Fibroblast of pulmonary artery (primary cell): ENCODE data around the gene ANKFY1.
A peak's percentile ranks its signal among the peaks of the same experiment; 100 is the strongest.

Source experiments
- DNase-seq: peaks from one replicate; pipeline ENCODE4 v3.0.0-alpha.2; 2010; ENCODE audit warnings: low read depth
- H3K4me3 ChIP-seq: replicated peaks from 2 replicates; pipeline ENCODE4 v1.5.1; 2011; ENCODE audit warnings: low read depth, mild to moderate bottlenecking, control low read depth, low read length, moderate library complexity
- CTCF ChIP-seq: IDR thresholded peaks from 2 replicates; pipeline ENCODE4 v1.5.1; 2011; ENCODE audit warnings: mild to moderate bottlenecking, control low read depth, low read length, inconsistent platforms; ENCODE audit errors: missing control alignments

ANKFY1 gene

DNA sequence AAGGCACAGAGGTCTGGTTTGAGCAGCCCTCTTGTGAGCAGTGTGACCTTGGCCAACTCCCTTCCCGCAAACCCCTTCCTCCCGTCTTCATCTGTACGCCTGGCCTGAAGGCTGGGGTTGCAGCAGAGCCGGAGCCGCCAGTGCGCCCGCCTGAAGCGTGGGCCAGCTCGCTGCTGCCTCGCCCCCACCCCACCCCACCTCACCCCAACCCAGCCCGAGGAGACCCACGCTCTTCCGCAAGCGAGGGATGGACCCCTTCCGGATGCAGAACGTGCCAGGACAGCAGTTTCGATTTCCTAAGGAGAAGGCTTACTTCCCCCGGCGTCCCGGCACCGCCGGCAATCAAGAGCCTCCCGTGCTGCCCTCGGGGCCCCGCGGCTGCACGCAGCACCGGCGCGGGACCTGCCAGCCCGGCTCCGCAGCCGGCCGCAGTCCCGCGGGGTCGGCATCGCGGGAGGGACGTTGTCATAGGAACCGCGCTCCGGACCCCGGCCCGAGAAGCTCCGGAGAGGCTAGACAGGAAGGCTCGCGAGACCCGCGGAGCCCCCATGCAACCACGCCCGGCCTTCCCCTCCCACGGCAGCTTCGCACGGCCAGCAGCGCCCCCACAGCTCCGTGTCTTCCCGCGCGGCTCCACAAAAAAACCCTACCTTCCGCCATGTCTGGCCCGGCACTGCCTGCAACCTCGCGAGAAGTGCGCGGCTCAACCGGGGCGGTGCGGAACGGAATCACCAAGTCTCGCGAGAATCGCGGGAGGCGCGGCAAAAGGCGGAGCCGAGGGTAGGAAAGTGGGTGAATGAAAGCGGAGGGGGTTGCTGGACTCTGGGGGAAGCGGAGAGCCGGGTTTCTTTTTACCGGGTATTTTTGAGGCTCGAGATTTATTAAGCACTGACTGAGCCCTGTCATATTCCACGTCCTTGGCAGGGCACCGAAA is at the start of gene ANKFY1:
TSS of gene ANKFY1 (minus strand) at position 698 of the 934 bp plus-strand sequence. CDS start at position 660, 38 bp downstream.
- DNase-seq: peak; percentile 95
- no peak for TF ChIP-seq CTCF

GRCh38 chr17:4310354-4311060 is 46.7 kb upstream of the ANKFY1 start:
- TF ChIP-seq CTCF: no peak
- peak; percentile 81 for DNase-seq
- peak overlapping the region; percentile 15 for H3K4me3 ChIP-seq

More for the DNA sequence above, at the start of gene ANKFY1:
- H3K4me3 ChIP-seq: peak within 1 kb of the TSS; percentile 88

DNA sequence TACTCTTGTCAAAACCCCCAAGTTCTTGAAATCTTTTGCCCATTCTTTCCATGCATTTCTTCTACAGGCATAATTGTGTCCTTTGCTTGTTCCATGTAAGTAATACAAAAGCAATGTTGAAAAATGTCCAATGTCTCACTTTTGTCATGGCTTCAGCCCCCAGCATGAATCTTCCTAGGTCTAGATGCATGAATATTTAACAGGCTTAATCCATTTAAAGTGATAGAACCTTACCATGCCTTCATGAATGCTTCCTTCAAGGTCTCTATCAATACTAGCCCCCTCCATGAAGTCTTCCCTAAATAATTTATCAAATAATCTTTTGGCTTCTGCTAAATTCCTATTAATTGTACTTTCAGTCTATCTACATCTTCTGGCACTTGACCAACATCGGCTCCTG is 46.1 kb upstream of the ANKFY1 start:
- H3K4me3 ChIP-seq: peak overlapping the region; percentile 15
- no peak for TF ChIP-seq CTCF
- no peak for DNase-seq

DNA sequence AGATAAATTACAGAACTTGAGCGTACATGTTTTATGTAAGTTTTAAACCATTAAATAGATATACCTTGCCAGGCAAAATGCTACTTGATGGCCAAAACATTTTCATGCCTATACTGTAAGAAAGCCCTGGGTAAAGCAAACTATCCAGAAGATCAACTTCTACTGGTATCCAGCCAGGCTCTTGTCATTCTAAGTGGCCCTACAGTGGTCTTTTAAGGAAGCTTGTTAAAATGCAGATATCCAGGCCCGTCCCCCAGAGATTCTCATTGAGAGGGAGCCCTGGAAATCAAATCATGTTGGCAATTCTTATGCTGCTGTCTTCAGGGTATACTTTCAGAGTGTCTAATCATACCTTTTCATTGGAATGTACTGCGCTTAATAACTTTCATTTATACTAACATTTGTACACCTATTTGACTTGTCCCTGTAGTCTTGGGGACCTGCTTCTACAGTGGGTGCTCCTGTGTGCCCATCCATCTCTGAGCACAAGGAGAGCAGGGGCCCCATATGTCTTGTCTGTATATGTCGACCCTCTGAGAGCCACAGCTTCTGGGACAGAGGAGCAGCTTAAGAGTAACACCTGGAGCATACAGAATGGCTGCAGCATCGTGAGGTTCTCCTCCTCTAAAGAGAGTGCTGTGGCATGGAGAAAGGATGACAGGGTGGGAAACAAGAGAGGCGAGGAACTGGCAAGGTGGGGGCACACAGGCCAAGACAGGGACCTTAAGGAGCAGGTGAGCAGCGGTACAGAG is 43.6 kb upstream of the ANKFY1 start:
- H3K4me3 ChIP-seq: no peak overlapping the region
- no peak for TF ChIP-seq CTCF
- DNase-seq: no peak

DNA sequence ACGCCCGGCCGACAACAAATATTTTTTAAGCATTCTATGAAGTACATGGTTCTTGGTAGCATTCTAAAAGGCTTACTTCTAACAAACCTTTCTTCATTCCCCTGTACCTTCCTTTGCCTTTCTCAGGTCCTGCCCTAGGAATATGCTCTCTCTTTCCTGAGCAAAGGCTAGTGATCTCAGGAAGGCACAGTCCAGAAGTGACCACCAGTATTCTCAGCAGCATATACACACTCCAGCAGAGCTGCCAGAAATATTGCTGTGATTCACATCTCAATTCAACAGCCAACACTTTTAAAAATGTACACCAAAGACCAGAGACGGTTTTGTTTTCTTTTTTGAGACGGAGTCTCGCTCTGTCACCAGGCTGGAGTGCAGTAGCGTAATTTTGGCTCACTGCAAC is 41.4 kb upstream of the ANKFY1 start:
- TF ChIP-seq CTCF: no peak
- DNase-seq: no peak
- no peak overlapping the region for H3K4me3 ChIP-seq

DNA sequence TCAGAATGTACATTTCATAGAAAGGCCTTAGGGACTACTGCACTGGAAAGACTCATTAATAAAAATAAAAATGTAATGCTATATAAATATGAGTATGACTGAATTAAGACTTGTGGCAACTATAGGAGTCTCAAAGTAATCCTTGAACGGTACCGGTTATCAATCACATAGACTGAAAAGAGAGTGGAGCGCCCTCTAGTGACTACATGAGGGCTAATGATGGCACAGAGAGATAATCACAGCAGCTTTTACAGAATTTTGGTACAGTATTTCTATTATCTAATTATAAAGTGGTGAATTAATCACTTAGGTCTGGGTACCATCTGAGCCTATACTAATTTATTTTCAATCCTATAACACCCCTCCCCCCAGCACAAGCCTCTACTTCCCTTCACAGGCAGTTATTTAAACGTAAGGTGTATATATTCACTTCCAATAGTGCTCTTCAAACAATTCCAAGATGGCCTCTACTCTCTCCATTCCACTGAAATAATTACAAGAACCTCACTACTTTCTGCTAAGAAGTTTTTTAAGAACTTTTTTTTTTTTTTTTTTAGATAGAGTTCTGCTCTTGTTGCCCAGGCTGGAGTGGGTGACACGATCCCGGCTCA is 40.7 kb upstream of the ANKFY1 start:
- DNase-seq: peak; percentile 62
- peak; percentile 73 for TF ChIP-seq CTCF
- H3K4me3 ChIP-seq: no peak overlapping the region
